IMR-90 (cell line): ENCODE measurements around the gene DNMT3A. TPM values are rescaled to one million over a fixed set of nuclear protein-coding genes. Genes with fewer than 3 reads are reported as not detected.

Experiments used
- ATAC-seq: fragments of 200-7000 bp; cut with Tn5 transposase; 2 replicates; pipeline ENCODE4 v1.9.1; 2020; ENCODE audit warnings: low read depth, mild to moderate bottlenecking, moderate library complexity
- Bru-seq: library from RNA; stranded (reverse); fragments of 400-500 nt; gene quantifications from one replicate; lab custom pipeline; 2021; lab: Mats Ljungman, UMichigan
- BruChase-seq, 2 experiments: library from RNA; stranded (reverse); fragments of 400-500 nt; gene quantifications; one replicate each; lab custom pipeline; 2021; lab: Mats Ljungman, UMichigan
- BruUV-seq: library from RNA; stranded (reverse); fragments of 400-500 nt; replicated peaks from 2 replicates; lab custom pipeline; 2021; lab: Mats Ljungman, UMichigan
- CTCF ChIA-PET: fragments of 300-600 bp; formaldehyde crosslinking; extraction: SDS; loops from one replicate; lab custom pipeline; 2021; ENCODE audit warnings: antibody characterized with exemption; lab: Yijun Ruan, JAX
- POLR2A ChIA-PET: fragments of 300-600 bp; sonication (Branson Sonifier 250); formaldehyde crosslinking; loops from one replicate; lab custom pipeline; 2022; ENCODE audit warnings: antibody characterized with exemption; ENCODE audit not compliant: unreplicated experiment; lab: Charles Lee
- DNase-seq: peaks from one replicate; pipeline ENCODE4 v3.0.0; 2013
- H2AFZ ChIP-seq: replicated peaks from 2 replicates; pipeline ENCODE3; 2013; ENCODE audit warnings: low read length, mild to moderate bottlenecking; ENCODE audit not compliant: poor library complexity
- H2AK5ac ChIP-seq: 2 replicates; pipeline ENCODE4 v1.6.1; 2013; ENCODE audit warnings: low read depth, low read length, inconsistent platforms
- H2AK9ac ChIP-seq: replicated peaks from 2 replicates; pipeline ENCODE3; 2013; ENCODE audit warnings: mild to moderate bottlenecking, low read depth, low read length, moderate library complexity; ENCODE audit not compliant: poor library complexity
- H2BK120ac ChIP-seq: 2 replicates; pipeline ENCODE4 v1.6.1; 2013; ENCODE audit warnings: low read depth, low read length, inconsistent platforms
- H2BK15ac ChIP-seq: 3 replicates; pipeline ENCODE4 v1.6.1; 2013; ENCODE audit warnings: low read depth, low read length, inconsistent platforms
- H2BK20ac ChIP-seq: 2 replicates; pipeline ENCODE4 v1.6.1; 2013; ENCODE audit warnings: low read depth, mild to moderate bottlenecking, inconsistent platforms, low read length, moderate library complexity
- H2BK5ac ChIP-seq: 2 replicates; pipeline ENCODE4 v1.6.1; 2013; ENCODE audit warnings: mild to moderate bottlenecking, low read depth, low read length, inconsistent platforms; ENCODE audit not compliant: poor library complexity, severe bottlenecking
- H3K14ac ChIP-seq: replicated peaks from 2 replicates; pipeline ENCODE4 v1.6.1; 2013; ENCODE audit warnings: low read depth, low read length, inconsistent platforms
- H3K18ac ChIP-seq: 2 replicates; pipeline ENCODE4 v1.6.1; 2013; ENCODE audit warnings: low read depth, low read length, control low read depth
- H3K23ac ChIP-seq: 2 replicates; pipeline ENCODE4 v1.6.1; 2013; ENCODE audit warnings: low read depth, low read length, inconsistent platforms
- H3K27ac ChIP-seq: 2 replicates; pipeline ENCODE4 v1.5.1; 2013; ENCODE audit warnings: mild to moderate bottlenecking, control low read depth, low read length; ENCODE audit not compliant: insufficient read depth
- H3K27me3 ChIP-seq: 2 replicates; pipeline ENCODE4 v1.6.1; 2013; ENCODE audit warnings: low read length; ENCODE audit not compliant: control insufficient read depth, insufficient read depth
- H3K36me3 ChIP-seq: 2 replicates; pipeline ENCODE4 v1.6.1; 2013; ENCODE audit warnings: low read length, mixed read lengths; ENCODE audit not compliant: control insufficient read depth, insufficient read depth
- H3K4ac ChIP-seq: 2 replicates; pipeline ENCODE4 v1.6.1; 2013; ENCODE audit warnings: low read depth, low read length, inconsistent platforms
- H3K4me1 ChIP-seq: 2 replicates; pipeline ENCODE4 v1.6.1; 2013; ENCODE audit warnings: low read length, mixed read lengths; ENCODE audit not compliant: control insufficient read depth, insufficient read depth
- H3K4me2 ChIP-seq: 2 replicates; pipeline ENCODE4 v1.6.1; 2013; ENCODE audit warnings: low read depth, mild to moderate bottlenecking, control low read depth, low read length, moderate library complexity
- H3K4me3 ChIP-seq: 2 replicates; pipeline ENCODE4 v1.5.1; 2013; ENCODE audit warnings: low read depth, mild to moderate bottlenecking, control low read depth, low read length, moderate library complexity; ENCODE audit not compliant: insufficient read depth
- H3K56ac ChIP-seq: 2 replicates; pipeline ENCODE4 v1.6.1; 2013; ENCODE audit warnings: low read length, inconsistent platforms; ENCODE audit not compliant: insufficient read depth; ENCODE audit errors: extremely low read depth
- H3K79me1 ChIP-seq, 2 experiments: 2 replicates each; pipeline ENCODE4 v1.6.1; 2013; ENCODE audit warnings: low read length in 2 of 2, inconsistent platforms in 1 of 2, low read depth in 1 of 2
- H3K9ac ChIP-seq: 2 replicates; pipeline ENCODE4 v1.6.1; 2013; ENCODE audit warnings: low read depth, low read length, control low read depth
- H3K9me1 ChIP-seq: 2 replicates; pipeline ENCODE4 v1.6.1; 2013; ENCODE audit warnings: low read length, inconsistent platforms; ENCODE audit not compliant: insufficient read depth
- H3K9me3 ChIP-seq: 2 replicates; pipeline ENCODE4 v1.6.1; 2013; ENCODE audit warnings: low read length; ENCODE audit not compliant: control insufficient read depth, insufficient read depth
- H4K20me1 ChIP-seq: 2 replicates; pipeline ENCODE4 v1.6.1; 2013; ENCODE audit warnings: low read length, inconsistent platforms; ENCODE audit not compliant: insufficient read depth
- H4K5ac ChIP-seq: 2 replicates; pipeline ENCODE4 v1.6.1; 2013; ENCODE audit warnings: mild to moderate bottlenecking, low read depth, low read length, control low read depth
- H4K8ac ChIP-seq, 2 experiments: 2 replicates each; pipeline ENCODE4 v1.6.1; 2013; ENCODE audit warnings: low read depth in 2 of 2, low read length in 2 of 2, control low read depth in 1 of 2, inconsistent platforms in 1 of 2
- H4K91ac ChIP-seq: 2 replicates; pipeline ENCODE4 v1.6.1; 2013; ENCODE audit warnings: low read depth, low read length, inconsistent platforms; ENCODE audit not compliant: insufficient read depth
- CEBPB ChIP-seq: IDR thresholded peaks from 2 replicates; pipeline ENCODE4 v1.6.1; 2012; ENCODE audit warnings: low read depth, low read length, improper control_type of control experiment
- ELK1 ChIP-seq: fragments of 150-350 bp; IDR thresholded peaks from 2 replicates; pipeline ENCODE4 v1.6.1; 2016; ENCODE audit warnings: low read depth, mild to moderate bottlenecking, low read length, moderate library complexity, borderline replicate concordance
- MAZ ChIP-seq: IDR thresholded peaks from 2 replicates; pipeline ENCODE4 v1.6.1; 2012; ENCODE audit warnings: low read depth, mild to moderate bottlenecking, low read length, improper control_type of control experiment, moderate library complexity, borderline replicate concordance
- WGBS, 2 experiments: methylation state at CpG; one replicate each; pipeline versions ENCODE4 v1.1.5 to v1.1.7; 2013; ENCODE audit warnings: missing lambda C conversion rate in 2 of 2; ENCODE audit not compliant: insufficient read length in 1 of 2; ENCODE audit errors: extremely low coverage in 2 of 2; 5-methylcytosine and 5-hydroxymethylcytosine counted together
- dilution Hi-C: fragments of 300-500 bp; cut with HindIII; formaldehyde crosslinking; loops from one replicate; pipeline ENCODE4 v1.14.3; 2018; ENCODE audit warnings: low sequenced_read_pairs; ENCODE audit not compliant: unreplicated experiment
- in situ Hi-C: fragments of 300-500 bp; cut with MboI; formaldehyde crosslinking; loops from 3 replicates; pipeline ENCODE4 v1.14.3; 2019; ENCODE audit warnings: low sequenced_read_pairs, inconsistent platforms, mixed read lengths
- intact Hi-C: fragments of 100-400 bp; cut with micrococcal nuclease; formaldehyde crosslinking; loops from 2 replicates; pipeline ENCODE4 v1.10.0; 2022
- long read RNA-seq: library from polyadenylated mRNA; unstranded; transcript quantifications from one replicate; pipeline ENCODE4 v2.0.0, GENCODE V29; 2021; ENCODE audit not compliant: unreplicated experiment
- polyA plus RNA-seq, 3 experiments: library from polyadenylated mRNA; depleted of rRNA; stranded (reverse); fragments of >200 nt; gene quantifications; 2 replicates each; pipeline ENCODE4 v1.2.3, GENCODE V29; 2012; ENCODE audit warnings: low replicate concordance in 1 of 3
- total RNA-seq: library from RNA; depleted of rRNA; stranded (reverse); fragments of >200 nt; gene quantifications from 2 replicates; pipeline ENCODE4 v1.2.3, GENCODE V29; 2012; rRNA removed

DNMT3A gene
- total RNA-seq (6.1 and 9.7 TPM in 2 replicates), polyA plus RNA-seq (2012; rRNA removed) (4.4 and 4.5 TPM in 2 replicates), Bru-seq, nascent RNA (percentile 81 among the genes with signal in this experiment), BruChase-seq, experiment 1, labeled RNA remaining after a 6-hour chase (percentile 87 among the genes with signal in this experiment), BruChase-seq, experiment 2, labeled RNA remaining after a 2-hour chase (percentile 90 among the genes with signal in this experiment)
- 1.4 and 3.9 TPM in 2 replicates for polyA plus RNA-seq (2012; cell fraction: cytosol; rRNA removed)
- 15.3 and 15.8 TPM in 2 replicates for polyA plus RNA-seq (2012; cell fraction: nucleus; rRNA removed; ENCODE audit: low replicate concordance)
- long read RNA-seq, full-length matches to known transcripts: 3 of 12 reads
- long read RNA-seq, partial matches to known transcripts: 7 of 12 reads
- long read RNA-seq, other reads (novel, unspliced or antisense): 2 of 12 reads

DNA sequence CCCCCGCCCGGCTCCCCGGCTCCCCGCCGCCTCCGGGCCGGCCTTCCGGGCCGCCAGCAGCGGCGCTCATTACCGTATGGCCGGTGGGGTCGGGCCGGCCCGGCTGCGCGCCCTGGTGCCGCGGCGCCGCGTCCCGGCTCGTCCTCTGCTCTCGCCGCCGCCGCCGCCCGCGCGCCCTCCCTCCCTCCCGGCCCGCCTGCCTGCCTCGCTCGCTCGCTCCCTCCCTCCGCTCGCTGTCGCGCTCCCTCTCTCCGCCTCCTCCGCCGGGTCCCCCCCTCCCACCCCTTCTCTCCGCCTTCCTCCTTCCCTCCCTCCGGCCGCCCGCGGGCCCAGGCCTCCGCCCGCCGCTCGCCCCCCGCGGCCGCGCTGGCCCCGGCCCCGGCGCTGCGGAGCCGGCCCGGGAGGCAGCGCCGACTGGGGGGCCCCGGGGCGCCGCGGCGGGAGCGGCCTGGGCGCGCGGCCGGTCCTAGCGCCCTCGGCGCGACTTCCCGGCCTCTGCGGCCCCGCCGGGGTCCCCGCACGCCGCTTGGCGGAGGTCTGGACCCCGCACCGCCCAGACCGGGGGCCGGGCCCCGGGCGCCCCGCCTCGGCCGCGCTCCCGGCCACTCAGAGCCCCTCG lies at the start of gene DNMT3A:
Gene DNMT3A, minus strand, starts transcription at position 173 of the 619 bp plus-strand sequence. CDS start 27,941 bp downstream, outside the sequence.
- H3K23ac ChIP-seq: 0 out of 2 replicates have a peak within 1 kb of the TSS, but pooled peaks have one; percentile 49
- H2AK9ac ChIP-seq: peak within 1 kb of the TSS; percentile 95
- peaks cover 0 to 33% of the 10 kb centered on the region in 2 experiments; a peak in 2 of 4 replicates for H3K79me1 ChIP-seq
- no peak within 1 kb of the TSS for H3K18ac ChIP-seq
- in situ Hi-C loops (no loop called here), intact Hi-C loops (loop anchor here (1.0 to 2.0 kb wide), 4 partner anchors 35 to 322 kb away; no protein-coding TSS in a partner anchor), dilution Hi-C loops (no loop called here)
- H3K9ac ChIP-seq: no peak within 1 kb of the TSS
- no peak within 1 kb of the TSS for H3K14ac ChIP-seq
- H3K27ac ChIP-seq: no peak within 1 kb of the TSS; the same call in 1 of the 2 replicates
- peak within 1 kb of the TSS; percentile 16; the same call in 1 of the 2 replicates for H2AK5ac ChIP-seq
- no peak within 1 kb of the TSS for H3K4ac ChIP-seq
- peak; percentile 55 for DNase-seq
- no peaks in the 10 kb centered on the region for H3K36me3 ChIP-seq
- H3K56ac ChIP-seq: no peak within 1 kb of the TSS
- no peak within 1 kb of the TSS for H4K91ac ChIP-seq
- H3K9me3 ChIP-seq: no peaks in the 10 kb centered on the region
- H4K5ac ChIP-seq: no peak within 1 kb of the TSS
- CTCF ChIA-PET: no interaction called here
- H3K9me1 ChIP-seq: no peaks in the 10 kb centered on the region; the same call in 1 of the 2 replicates
- POLR2A ChIA-PET: no interaction called here
- H4K8ac ChIP-seq: no peak within 1 kb of the TSS
- H4K20me1 ChIP-seq: peaks cover 29% of the 10 kb centered on the region
- 0% methylated on average over 27 of the region's 100 CpGs; no CpG with 5 or more reads in 1 of the 2 experiments for WGBS, 2 experiments
- no peak within 1 kb of the TSS for H2BK120ac ChIP-seq
- H3K4me1 ChIP-seq: peaks cover 8% of the 10 kb centered on the region; the same call in 1 of the 2 replicates
- H3K4me2 ChIP-seq: peak within 1 kb of the TSS; percentile 77
- H2BK20ac ChIP-seq: no peak within 1 kb of the TSS
- peak within 1 kb of the TSS; percentile 95 for H2AFZ ChIP-seq
- BruUV-seq: no TSS peak
- no peak within 1 kb of the TSS for H2BK15ac ChIP-seq
- no peak within 1 kb of the TSS for H2BK5ac ChIP-seq
- no peaks in the 10 kb centered on the region for H3K27me3 ChIP-seq
- TF ChIP-seq CEBPB (no peak), MAZ (peak; percentile 54; the same call in 1 of the 2 replicates), ELK1 (no peak)
- peak within 1 kb of the TSS; percentile 60 for H3K4me3 ChIP-seq
- peak; percentile 68 for ATAC-seq
